ENCODE measurements around the gene HOTAIR.

Gene HOTAIR

GRCh38 chr12:53972722-53973235, 2.0 kb downstream of the HOTAIR start, which contains the start of gene HOXC11:
Gene HOXC11, plus strand, starts transcription at chr12:53973126. Its CDS starts 116 bp downstream, at chr12:53973242.
- H3K9me3 Mint-ChIP-seq = peaks cover 0 to 10% of the 10 kb centered on the region in 2 donors

GRCh38 chr12:53972152-53972702, 2.5 kb downstream of the HOTAIR start:
- H3K27ac Mint-ChIP-seq = no peak overlapping the region
- H3K9me3 Mint-ChIP-seq = peaks cover 0 to 10% of the 10 kb centered on the region in 2 donors
- peaks cover 7 to 13% of the 10 kb centered on the region in 2 donors for H3K36me3 Mint-ChIP-seq
- no peak for ATAC-seq (replicated peaks)
- no peak overlapping the region for H3K4me3 Mint-ChIP-seq
- H3K4me1 Mint-ChIP-seq = peaks cover 14 to 18% of the 10 kb centered on the region in 2 donors
- DNase-seq = no peak
- peaks cover 86 to 90% of the 10 kb centered on the region in 2 donors for H3K27me3 Mint-ChIP-seq

More at GRCh38 chr12:53972722-53973235, 2.0 kb downstream of the HOTAIR start, which contains the start of gene HOXC11:
- Mint-ChIP-seq H3K4me1 (peaks cover 14 to 18% of the 10 kb centered on the region in 2 donors), H3K27me3 (peaks cover 81 to 90% of the 10 kb centered on the region in 2 donors), H3K36me3 (peaks cover 7 to 13% of the 10 kb centered on the region in 2 donors), H3K27ac (peak within 1 kb of the TSS; percentile 72), H3K4me3 (peak within 1 kb of the TSS; percentile 51 to 64)
- DNase-seq (no peak), ATAC-seq (replicated peaks) (no peak)

- peaks cover 0 to 10% of the 10 kb centered on the region in 2 donors for H3K9me3 Mint-ChIP-seq
- no peak overlapping the region for H3K27ac Mint-ChIP-seq
- DNase-seq (no peak), ATAC-seq (replicated peaks) (no peak)
- H3K36me3 Mint-ChIP-seq = peaks cover 7 to 13% of the 10 kb centered on the region in 2 donors
- H3K4me1 Mint-ChIP-seq = peaks cover 15 to 20% of the 10 kb centered on the region in 2 donors
- peaks cover 86 to 90% of the 10 kb centered on the region in 2 donors for H3K27me3 Mint-ChIP-seq
- H3K4me3 Mint-ChIP-seq = no peak overlapping the region
Measured at GRCh38 chr12:53971686-53972085, 3.1 kb downstream of the HOTAIR start.

GRCh38 chr12:53971129-53971528, 3.6 kb downstream of the HOTAIR start:
- Mint-ChIP-seq H3K27ac (peak overlapping the region; percentile 68), H3K9me3 (peaks cover 0 to 10% of the 10 kb centered on the region in 2 donors), H3K4me1 (peaks cover 20 to 26% of the 10 kb centered on the region in 2 donors), H3K27me3 (peaks cover 87 to 91% of the 10 kb centered on the region in 2 donors), H3K36me3 (peaks cover 9 to 13% of the 10 kb centered on the region in 2 donors), H3K4me3 (no peak overlapping the region)
- ATAC-seq (replicated peaks) (no peak), DNase-seq (no peak)

GRCh38 chr12:53970451-53970850, 4.3 kb downstream of the HOTAIR start:
- H3K27ac Mint-ChIP-seq = no peak overlapping the region

GRCh38 chr12:53969588-53970259, 5.0 kb downstream of the HOTAIR start:
- peaks cover 7 to 9% of the 10 kb centered on the region in 2 donors for H3K36me3 Mint-ChIP-seq
- ATAC-seq (replicated peaks) = no peak
- H3K4me1 Mint-ChIP-seq = peaks cover 21 to 27% of the 10 kb centered on the region in 2 donors
- H3K27me3 Mint-ChIP-seq = peaks cover 86 to 91% of the 10 kb centered on the region in 2 donors
- no peak overlapping the region for H3K27ac Mint-ChIP-seq
- H3K4me3 Mint-ChIP-seq = no peak overlapping the region
- peaks cover 0 to 10% of the 10 kb centered on the region in 2 donors for H3K9me3 Mint-ChIP-seq
- no peak for DNase-seq

More at GRCh38 chr12:53970451-53970850, 4.3 kb downstream of the HOTAIR start:
- no peak overlapping the region for H3K4me3 Mint-ChIP-seq
- peaks cover 0 to 10% of the 10 kb centered on the region in 2 donors for H3K9me3 Mint-ChIP-seq
- DNase-seq = no peak
- H3K27me3 Mint-ChIP-seq = peaks cover 87 to 91% of the 10 kb centered on the region in 2 donors
- H3K4me1 Mint-ChIP-seq = peaks cover 20 to 26% of the 10 kb centered on the region in 2 donors
- ATAC-seq (replicated peaks) = no peak
- H3K36me3 Mint-ChIP-seq = peaks cover 8 to 9% of the 10 kb centered on the region in 2 donors

- H3K4me3 Mint-ChIP-seq = no peak overlapping the region
- peaks cover 22 to 36% of the 10 kb centered on the region in 2 donors for H3K4me1 Mint-ChIP-seq
- no peak for DNase-seq
- H3K9me3 Mint-ChIP-seq = peaks cover 0 to 14% of the 10 kb centered on the region in 2 donors
- ATAC-seq (replicated peaks) = no peak
- H3K27ac Mint-ChIP-seq = no peak overlapping the region
- peaks cover 93 to 97% of the 10 kb centered on the region in 2 donors for H3K27me3 Mint-ChIP-seq
- H3K36me3 Mint-ChIP-seq = peaks cover 7 to 9% of the 10 kb centered on the region in 2 donors
Measured at GRCh38 chr12:53968214-53969127, 6.3 kb downstream of the HOTAIR start.

- peaks cover 0 to 5% of the 10 kb centered on the region in 2 donors for H3K36me3 Mint-ChIP-seq
- H3K4me3 Mint-ChIP-seq = peak overlapping the region in 1 of 2 donors; percentile 8
- H3K27ac Mint-ChIP-seq = no peak overlapping the region
Measured at GRCh38 chr12:53967421-53967925, 7.3 kb downstream of the HOTAIR start.

GRCh38 chr12:53966385-53967133, 8.2 kb downstream of the HOTAIR start:
- peaks cover 84 to 93% of the 10 kb centered on the region in 2 donors for H3K27me3 Mint-ChIP-seq
- H3K4me3 Mint-ChIP-seq = peak overlapping the region; percentile 36 to 62
- ATAC-seq (replicated peaks) (no peak), DNase-seq (no peak)
- H3K27ac Mint-ChIP-seq = no peak overlapping the region
- peaks cover 0 to 5% of the 10 kb centered on the region in 2 donors for H3K36me3 Mint-ChIP-seq
- H3K4me1 Mint-ChIP-seq = peaks cover 16 to 36% of the 10 kb centered on the region in 2 donors
- peaks cover 0 to 7% of the 10 kb centered on the region in 2 donors for H3K9me3 Mint-ChIP-seq

More at GRCh38 chr12:53967421-53967925, 7.3 kb downstream of the HOTAIR start:
- Mint-ChIP-seq H3K9me3 (peaks cover 0 to 9% of the 10 kb centered on the region in 2 donors), H3K27me3 (peaks cover 93 to 97% of the 10 kb centered on the region in 2 donors), H3K4me1 (peaks cover 16 to 36% of the 10 kb centered on the region in 2 donors)
- ATAC-seq (replicated peaks) = no peak
- DNase-seq = no peak

GRCh38 chr12:53966085-53966384, 8.7 kb downstream of the HOTAIR start:
- DNase-seq (no peak), ATAC-seq (replicated peaks) (no peak)
- peaks cover 16 to 39% of the 10 kb centered on the region in 2 donors for H3K4me1 Mint-ChIP-seq
- peaks cover 79 to 93% of the 10 kb centered on the region in 2 donors for H3K27me3 Mint-ChIP-seq
- no peak overlapping the region for H3K27ac Mint-ChIP-seq
- peaks cover 0 to 7% of the 10 kb centered on the region in 2 donors for H3K9me3 Mint-ChIP-seq
- H3K36me3 Mint-ChIP-seq = peaks cover 0 to 5% of the 10 kb centered on the region in 2 donors
- H3K4me3 Mint-ChIP-seq = peak overlapping the region; percentile 36 to 62

- Mint-ChIP-seq H3K27ac (peak overlapping the region; percentile 62), H3K36me3 (peaks cover 0 to 7% of the 10 kb centered on the region in 2 donors), H3K9me3 (peaks cover 0 to 7% of the 10 kb centered on the region in 2 donors), H3K27me3 (peaks cover 76 to 93% of the 10 kb centered on the region in 2 donors), H3K4me3 (peak overlapping the region; percentile 1 to 8), H3K4me1 (peaks cover 16 to 41% of the 10 kb centered on the region in 2 donors)
- DNase-seq (no peak), ATAC-seq (replicated peaks) (no peak)
Measured at GRCh38 chr12:53965281-53966084, 9.3 kb downstream of the HOTAIR start.

- peak overlapping the region; percentile 11 for H3K27ac Mint-ChIP-seq
- no peak for DNase-seq
- ATAC-seq (replicated peaks) = no peak
- H3K4me1 Mint-ChIP-seq = peaks cover 18 to 48% of the 10 kb centered on the region in 2 donors
- peaks cover 6 to 7% of the 10 kb centered on the region in 2 donors for H3K9me3 Mint-ChIP-seq
- peaks cover 77 to 93% of the 10 kb centered on the region in 2 donors for H3K27me3 Mint-ChIP-seq
- H3K4me3 Mint-ChIP-seq = no peak overlapping the region
- peaks cover 0 to 7% of the 10 kb centered on the region in 2 donors for H3K36me3 Mint-ChIP-seq
Measured at GRCh38 chr12:53964315-53964713, 10.4 kb downstream of the HOTAIR start.

All from stimulated activated naive B cell treated with anti-CD40 and anti-IgM and Interleukin-4, amounts not matched to agents 10 μg/mL and 1 μg/mL and 100 μg/mL, for 72 hours (primary cell).